Measurements from ENCODE around the gene EMC9. TPM values are rescaled to one million over a fixed set of nuclear protein-coding genes. Genes with fewer than 3 reads are reported as not detected.

Gene EMC9
- total RNA-seq, 2 donors from 2014 or later, result 28.7 to 37.5 TPM

DNA sequence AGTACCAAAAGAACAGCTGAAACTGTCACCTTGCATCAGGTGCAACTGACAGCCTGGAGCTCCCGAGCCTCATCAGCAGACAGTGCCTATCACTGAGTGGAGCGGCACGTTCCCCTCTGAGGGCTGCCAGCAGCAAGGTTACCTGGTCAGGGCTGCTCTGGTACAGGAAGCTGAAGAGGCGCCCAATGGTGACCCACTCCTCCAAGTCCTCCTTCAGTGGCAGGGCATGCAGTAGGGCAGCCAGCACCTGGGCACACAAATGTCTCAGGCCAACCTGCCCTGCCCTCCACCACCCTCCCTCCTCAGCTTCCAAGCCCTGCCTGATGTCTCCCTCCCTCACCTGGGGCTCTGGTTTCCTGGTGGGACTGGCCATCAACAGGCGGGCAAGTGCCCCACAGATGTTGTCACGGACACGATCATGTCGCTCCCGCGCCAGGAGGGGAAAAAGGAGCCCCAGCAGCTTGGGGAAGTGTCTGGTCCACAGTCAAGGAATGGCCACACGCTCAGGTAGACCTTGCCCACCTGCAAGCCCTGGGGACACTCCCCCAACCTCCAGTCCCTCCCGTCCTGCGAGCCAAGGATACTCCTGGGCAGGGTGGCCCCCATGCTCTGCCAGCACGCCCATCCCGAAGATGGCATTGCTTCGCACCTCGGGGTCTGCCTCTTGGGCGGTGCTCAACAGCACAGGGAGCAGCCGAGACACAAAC lies 40.1 kb upstream of the EMC9 start:
- H3K4me3 Mint-ChIP-seq, result no peak overlapping the region
- H3K27me3 Mint-ChIP-seq, result no peaks in the 10 kb centered on the region
- H3K4me1 Mint-ChIP-seq (ENCODE audit: low read depth in 2 of 2), result peaks cover 0 to 16% of the 10 kb centered on the region in 2 donors
- peak overlapping the region in 1 of 2 donors; percentile 72 for H3K27ac Mint-ChIP-seq
- H3K36me3 Mint-ChIP-seq, result peaks cover 6% of the 10 kb centered on the region
- H3K9me3 Mint-ChIP-seq, result no peaks in the 10 kb centered on the region
- no peak for DNase-seq (ENCODE audit: low spot score)
- ATAC-seq, result peak in 1 of 2 donors; percentile 8

- Mint-ChIP-seq H3K4me3 (no peak overlapping the region), H3K4me1 (ENCODE audit: low read depth in 2 of 2) (peaks cover 0 to 16% of the 10 kb centered on the region in 2 donors), H3K9me3 (no peaks in the 10 kb centered on the region), H3K36me3 (peaks cover 6% of the 10 kb centered on the region), H3K27me3 (no peaks in the 10 kb centered on the region), H3K27ac (no peak overlapping the region)
- DNase-seq (ENCODE audit: low spot score) (no peak), ATAC-seq (no peak)
Observed at GRCh38 chr14:24179961-24180796, 38.8 kb upstream of the EMC9 start.

- no peak for ATAC-seq
- Mint-ChIP-seq H3K27ac (no peak overlapping the region), H3K36me3 (peaks cover 6% of the 10 kb centered on the region), H3K4me1 (ENCODE audit: low read depth in 2 of 2) (peaks cover 0 to 16% of the 10 kb centered on the region in 2 donors), H3K4me3 (no peak overlapping the region), H3K27me3 (no peaks in the 10 kb centered on the region), H3K9me3 (no peaks in the 10 kb centered on the region)
- no peak for DNase-seq (ENCODE audit: low spot score)
Observed at GRCh38 chr14:24179294-24179960, 38.0 kb upstream of the EMC9 start.

DNA sequence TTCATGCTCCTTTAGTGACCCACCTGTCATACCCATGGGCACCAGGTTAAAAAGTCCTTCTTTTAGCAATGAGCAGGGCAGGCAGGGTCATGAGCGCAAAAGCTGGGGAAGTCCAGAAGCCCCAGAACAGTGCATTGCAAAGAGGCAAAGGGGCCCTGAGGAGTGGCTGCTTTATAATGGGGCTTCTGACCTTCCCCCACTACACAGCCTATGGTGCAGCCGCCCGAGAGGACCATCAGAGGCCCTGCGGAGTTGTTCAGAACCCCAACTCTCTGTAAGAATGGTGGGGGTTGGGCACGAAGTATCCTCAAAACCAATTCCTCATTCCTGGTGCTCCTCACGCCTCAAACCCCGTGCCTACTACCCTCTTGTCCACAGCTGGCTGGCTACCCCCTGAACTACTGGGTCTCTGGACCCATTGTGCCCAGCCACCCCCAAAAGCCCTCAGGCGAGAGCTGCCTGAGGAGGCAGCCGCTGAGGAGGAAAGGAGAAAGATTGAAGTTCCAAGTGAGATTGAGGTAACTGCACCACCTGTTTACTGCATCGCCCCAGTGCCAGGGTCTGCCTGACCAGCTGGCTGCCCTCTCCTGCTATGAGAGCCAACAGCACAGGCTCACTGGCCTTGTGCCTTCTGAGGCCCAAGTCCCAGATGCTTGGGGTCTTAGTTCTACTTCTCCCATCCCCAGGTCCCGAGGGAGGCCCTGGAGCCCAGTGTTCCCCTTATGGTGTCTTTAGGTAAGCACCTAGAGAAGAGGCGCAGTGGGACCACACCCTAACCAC lies 37.2 kb upstream of the EMC9 start:
- ATAC-seq (no peak), DNase-seq (ENCODE audit: low spot score) (no peak)
- no peak overlapping the region for H3K4me3 Mint-ChIP-seq
- H3K9me3 Mint-ChIP-seq, result no peaks in the 10 kb centered on the region
- peaks cover 6% of the 10 kb centered on the region for H3K36me3 Mint-ChIP-seq
- H3K27ac Mint-ChIP-seq, result no peak overlapping the region
- H3K4me1 Mint-ChIP-seq (ENCODE audit: low read depth in 2 of 2), result peaks cover 0 to 16% of the 10 kb centered on the region in 2 donors
- no peaks in the 10 kb centered on the region for H3K27me3 Mint-ChIP-seq

- peaks cover 0 to 16% of the 10 kb centered on the region in 2 donors for H3K4me1 Mint-ChIP-seq (ENCODE audit: low read depth in 2 of 2)
- peaks cover 6% of the 10 kb centered on the region for H3K36me3 Mint-ChIP-seq
- H3K27ac Mint-ChIP-seq, result no peak overlapping the region
- no peak overlapping the region for H3K4me3 Mint-ChIP-seq
- no peaks in the 10 kb centered on the region for H3K9me3 Mint-ChIP-seq
- no peak for ATAC-seq
- H3K27me3 Mint-ChIP-seq, result no peaks in the 10 kb centered on the region
- no peak for DNase-seq (ENCODE audit: low spot score)
Observed at GRCh38 chr14:24177891-24178290, 36.5 kb upstream of the EMC9 start.

- Mint-ChIP-seq H3K27ac (no peak overlapping the region), H3K4me1 (ENCODE audit: low read depth in 2 of 2) (peaks cover 0 to 11% of the 10 kb centered on the region in 2 donors), H3K4me3 (no peak overlapping the region), H3K27me3 (no peaks in the 10 kb centered on the region), H3K9me3 (no peaks in the 10 kb centered on the region), H3K36me3 (peaks cover 6% of the 10 kb centered on the region)
- DNase-seq (ENCODE audit: low spot score) (no peak), ATAC-seq (no peak)
Observed at GRCh38 chr14:24177041-24177825, 35.8 kb upstream of the EMC9 start.

GRCh38 chr14:24176599-24176998 lies 35.2 kb upstream of the EMC9 start:
- H3K4me1 Mint-ChIP-seq (ENCODE audit: low read depth in 2 of 2), result peaks cover 1 to 15% of the 10 kb centered on the region in 2 donors
- H3K27ac Mint-ChIP-seq, result no peak overlapping the region
- ATAC-seq, result no peak
- no peak overlapping the region for H3K4me3 Mint-ChIP-seq
- H3K27me3 Mint-ChIP-seq, result no peaks in the 10 kb centered on the region
- H3K9me3 Mint-ChIP-seq, result no peaks in the 10 kb centered on the region
- peaks cover 6% of the 10 kb centered on the region for H3K36me3 Mint-ChIP-seq
- no peak for DNase-seq (ENCODE audit: low spot score)

GRCh38 chr14:24172871-24173281 lies 31.5 kb upstream of the EMC9 start:
- H3K9me3 Mint-ChIP-seq, result no peaks in the 10 kb centered on the region
- peaks cover 13 to 16% of the 10 kb centered on the region in 2 donors for H3K4me1 Mint-ChIP-seq (ENCODE audit: low read depth in 2 of 2)
- ATAC-seq (no peak), DNase-seq (ENCODE audit: low spot score) (no peak)
- peaks cover 8% of the 10 kb centered on the region for H3K36me3 Mint-ChIP-seq
- peak overlapping the region; percentile 44 for H3K4me3 Mint-ChIP-seq
- peak overlapping the region in 1 of 2 donors; percentile 56 for H3K27ac Mint-ChIP-seq
- no peaks in the 10 kb centered on the region for H3K27me3 Mint-ChIP-seq

DNA sequence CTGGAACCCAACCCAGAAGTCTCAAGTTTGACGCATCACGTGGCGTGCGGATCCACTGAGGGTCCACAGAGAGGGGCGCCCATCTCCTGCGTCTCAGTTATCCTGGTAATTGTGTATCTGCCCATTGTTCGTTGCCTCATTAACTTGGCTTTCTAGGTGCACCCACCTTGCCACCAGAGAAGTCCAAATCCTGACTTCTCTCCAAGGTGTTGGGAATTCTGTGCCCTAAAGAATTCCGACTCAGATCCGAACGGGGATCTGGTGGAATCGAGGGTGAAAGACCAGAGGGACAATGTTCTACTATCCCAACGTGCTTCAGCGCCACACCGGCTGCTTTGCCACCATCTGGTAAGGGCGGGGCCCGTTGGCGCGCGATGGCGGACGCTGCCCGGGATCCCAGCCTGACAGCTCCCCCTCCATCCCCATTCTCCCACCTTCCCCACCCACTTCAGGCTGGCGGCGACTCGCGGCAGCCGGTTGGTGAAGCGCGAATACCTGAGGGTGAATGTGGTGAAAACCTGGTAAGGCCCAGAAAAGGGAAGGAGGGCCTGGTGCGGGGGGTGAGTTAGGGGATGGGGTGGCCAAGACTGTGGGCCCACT lies 31.0 kb upstream of the EMC9 start:
- H3K9me3 Mint-ChIP-seq, result no peaks in the 10 kb centered on the region
- ATAC-seq (no peak), DNase-seq (ENCODE audit: low spot score) (no peak)
- H3K4me3 Mint-ChIP-seq, result peak overlapping the region; percentile 81
- H3K27ac Mint-ChIP-seq, result peak overlapping the region in 1 of 2 donors; percentile 56
- peaks cover 18 to 20% of the 10 kb centered on the region in 2 donors for H3K4me1 Mint-ChIP-seq (ENCODE audit: low read depth in 2 of 2)
- H3K27me3 Mint-ChIP-seq, result no peaks in the 10 kb centered on the region
- H3K36me3 Mint-ChIP-seq, result peaks cover 13% of the 10 kb centered on the region

GRCh38 chr14:24171422-24172260 lies 30.2 kb upstream of the EMC9 start, which contains the start of gene REC8:
Gene REC8, plus strand, starts transcription at chr14:24172080. Its CDS starts 473 bp downstream, at chr14:24172553.
- Mint-ChIP-seq H3K27ac (peak within 1 kb of the TSS; percentile 56 to 74), H3K4me3 (peak within 1 kb of the TSS; percentile 81), H3K27me3 (no peaks in the 10 kb centered on the region), H3K36me3 (peaks cover 15% of the 10 kb centered on the region), H3K9me3 (no peaks in the 10 kb centered on the region), H3K4me1 (ENCODE audit: low read depth in 2 of 2) (peaks cover 19 to 21% of the 10 kb centered on the region in 2 donors)
- peak; percentile 76 for DNase-seq (ENCODE audit: low spot score)
- peak; percentile 83 to 86 for ATAC-seq

- Mint-ChIP-seq H3K9me3 (no peaks in the 10 kb centered on the region), H3K4me3 (no peak overlapping the region), H3K4me1 (ENCODE audit: low read depth in 2 of 2) (peaks cover 27 to 44% of the 10 kb centered on the region in 2 donors), H3K27ac (peak overlapping the region; percentile 52 to 71), H3K27me3 (no peaks in the 10 kb centered on the region), H3K36me3 (peaks cover 24% of the 10 kb centered on the region)
- ATAC-seq, result no peak
- no peak for DNase-seq (ENCODE audit: low spot score)
Observed at GRCh38 chr14:24167469-24168114, 26.2 kb upstream of the EMC9 start.
